Keratinocyte (primary cell): ENCODE data around the gene COPZ1. TPM values are rescaled to one million over a fixed set of nuclear protein-coding genes. Genes with fewer than 3 reads are reported as not detected.

Experiments
- DNase-seq: peaks from one replicate; pipeline ENCODE4 v3.0.0-alpha.2; 2011; ENCODE audit warnings: low read depth, missing footprints, low spot score
- FAIRE-seq: peaks from 2 replicates; lab custom pipeline; 2011; peaks lifted over from hg19 to GRCh38; lab: Jason Lieb, UNC
- H2AFZ ChIP-seq: 2 replicates; pipeline ENCODE4 v1.6.0; 2012; ENCODE audit warnings: low read length, control low read depth, inconsistent platforms; ENCODE audit not compliant: control insufficient read depth
- H3K27ac ChIP-seq: 2 replicates; pipeline ENCODE4 v1.5.1; 2011; ENCODE audit warnings: low read length; ENCODE audit not compliant: control insufficient read depth, insufficient read depth
- H3K27me3 ChIP-seq: 3 replicates; pipeline ENCODE4 v1.6.0; 2011; ENCODE audit warnings: low read length; ENCODE audit not compliant: control insufficient read depth, insufficient read depth; ENCODE audit errors: extremely low read depth
- H3K36me3 ChIP-seq, 2 experiments: 2 replicates in 1 of 2; 3 replicates in 1 of 2; pipeline ENCODE4 v1.5.1; 2011; ENCODE audit warnings: low read length in 2 of 2, mild to moderate bottlenecking in 1 of 2; ENCODE audit not compliant: control insufficient read depth in 2 of 2, insufficient read depth in 2 of 2; ENCODE audit errors: extremely low read depth in 1 of 2
- H3K4me1 ChIP-seq: 3 replicates; pipeline ENCODE4 v1.5.1; 2011; ENCODE audit warnings: low read length; ENCODE audit not compliant: control insufficient read depth, insufficient read depth; ENCODE audit errors: extremely low read depth
- H3K4me2 ChIP-seq: 3 replicates; pipeline ENCODE4 v1.6.0; 2011; ENCODE audit warnings: low read depth, low read length; ENCODE audit not compliant: control insufficient read depth, insufficient read depth; ENCODE audit errors: extremely low read depth
- H3K4me3 ChIP-seq, 3 experiments: fragments of 200-600 bp in 1 of 3; sonication (generic) in 1 of 3; 2 replicates in 2 of 3; 3 replicates in 1 of 3; pipeline ENCODE4 v1.5.1; 2011 to 2016; ENCODE audit warnings: low read length in 3 of 3, mild to moderate bottlenecking in 3 of 3, control low read depth in 2 of 3, inconsistent platforms in 1 of 3, low read depth in 1 of 3, mixed read lengths in 1 of 3, mixed run types in 1 of 3, moderate library complexity in 1 of 3; ENCODE audit not compliant: control insufficient read depth in 2 of 3, insufficient read depth in 2 of 3; ENCODE audit errors: extremely low read depth in 1 of 3
- H3K79me2 ChIP-seq: 2 replicates; pipeline ENCODE4 v1.6.0; 2012; ENCODE audit warnings: low read length; ENCODE audit not compliant: control insufficient read depth, insufficient read depth
- H3K9ac ChIP-seq: 3 replicates; pipeline ENCODE4 v1.6.0; 2011; ENCODE audit warnings: low read length; ENCODE audit not compliant: control insufficient read depth, insufficient read depth; ENCODE audit errors: extremely low read depth
- H3K9me1 ChIP-seq: 3 replicates; pipeline ENCODE4 v1.6.0; 2011; ENCODE audit warnings: low read length; ENCODE audit not compliant: control insufficient read depth, insufficient read depth; ENCODE audit errors: extremely low read depth
- H3K9me3 ChIP-seq: 2 replicates; pipeline ENCODE4 v1.5.1; 2012; ENCODE audit warnings: low read depth, low read length; ENCODE audit not compliant: control insufficient read depth
- H4K20me1 ChIP-seq: 3 replicates; pipeline ENCODE4 v1.6.0; 2011; ENCODE audit warnings: low read length; ENCODE audit not compliant: control insufficient read depth, insufficient read depth; ENCODE audit errors: extremely low read depth
- EZH2 ChIP-seq: IDR thresholded peaks from one replicate; pipeline ENCODE4 v1.6.1; 2012; ENCODE audit warnings: inconsistent platforms, mild to moderate bottlenecking, low read length, moderate library complexity
- dilution Hi-C: fragments of 300-500 bp; cut with MboI; formaldehyde crosslinking; loops from one replicate; pipeline ENCODE4 v1.7.0; 2020; ENCODE audit warnings: low sequenced_read_pairs; ENCODE audit not compliant: extremely low pct_ligation_motif_present
- polyA plus RNA-seq, 5 experiments: library from polyadenylated mRNA; depleted of rRNA in 3 of 5; stranded (reverse) in 3 of 5; stranded (forward) in 1 of 5; unstranded in 1 of 5; fragments of >200 nt; gene quantifications; 1 replicate in 1 of 5; 2 replicates in 3 of 5; 3 replicates in 1 of 5; pipeline versions ENCODE4 v1.2.1 to v1.2.3, GENCODE V29; 2011 to 2012; ENCODE audit warnings: missing spikeins in 2 of 5, low read depth in 1 of 5, low replicate concordance in 1 of 5
- TF ChIP-seq, protein P1 (sequence below), 3 experiments: IDR thresholded peaks in 1 of 3; conservative IDR thresholded peaks in 1 of 3; optimal IDR thresholded peaks in 1 of 3; 2 replicates in 2 of 3; 3 replicates in 1 of 3; pipeline versions ENCODE3 to v1.5.1; 2011; ENCODE audit warnings: low read length in 3 of 3, mild to moderate bottlenecking in 3 of 3, moderate library complexity in 2 of 3, control low read depth in 1 of 3, inconsistent platforms in 1 of 3; ENCODE audit not compliant: insufficient read depth in 2 of 3; ENCODE audit errors: extremely low read depth in 1 of 3

COPZ1 gene
- polyA plus RNA-seq, 1 donor (not counting 4 experiments of a cell fraction or from before 2014, with no cell fraction given), result 280 TPM

DNA sequence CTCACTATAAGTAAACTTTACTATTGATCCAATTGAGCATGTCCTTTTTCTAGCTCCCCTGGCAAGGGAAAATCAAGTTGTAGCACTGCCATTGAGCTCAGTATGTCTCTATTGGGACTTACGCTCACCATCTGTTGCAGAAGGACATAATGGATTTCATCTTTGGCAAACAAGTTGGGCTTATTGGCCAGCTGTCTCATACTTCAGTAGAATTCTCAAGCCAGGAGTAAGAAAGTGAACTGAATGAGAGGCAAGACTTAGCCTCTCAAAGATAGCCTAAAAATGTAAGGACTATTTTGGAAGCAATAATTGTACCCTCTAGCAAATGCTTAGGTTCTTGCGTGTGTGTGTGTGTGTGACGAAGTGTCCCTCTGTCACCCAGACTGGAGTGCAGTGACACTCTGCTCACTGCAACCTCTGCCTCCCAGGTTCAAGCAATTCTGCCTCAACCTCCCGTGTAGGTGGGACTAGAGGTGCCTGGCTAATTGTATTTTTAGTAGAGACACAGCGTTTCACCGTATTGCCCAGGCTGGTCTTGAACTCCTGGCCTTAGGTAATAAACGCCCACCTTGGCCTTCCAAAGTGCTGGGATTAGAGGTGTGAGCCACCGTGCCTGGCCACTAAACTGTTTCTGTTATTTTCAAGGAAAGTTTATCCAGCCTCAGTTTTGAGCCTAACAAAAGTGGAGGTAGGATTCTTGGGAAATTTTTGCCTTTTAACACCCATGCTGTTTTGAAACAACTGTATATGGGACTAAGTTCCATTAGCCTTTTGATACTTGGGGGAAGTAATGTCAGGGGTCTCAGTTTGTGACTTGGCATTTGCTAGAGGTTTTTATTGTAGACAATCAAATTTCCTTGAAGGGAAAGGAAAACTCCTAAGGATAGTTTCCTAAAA is 37.4 kb upstream of the COPZ1 start:
- H3K27ac ChIP-seq, result no peak overlapping the region
- H3K36me3 ChIP-seq, result peaks cover 17 to 41% of the 10 kb centered on the region in 2 experiments
- DNase-seq (no peak), FAIRE-seq (no peak)
- H3K9me1 ChIP-seq, result no peaks in the 10 kb centered on the region
- H3K4me3 ChIP-seq, result no peak overlapping the region
- no peak overlapping the region for H3K4me2 ChIP-seq
- no peak overlapping the region for H2AFZ ChIP-seq
- H3K9ac ChIP-seq, result no peak overlapping the region
- peaks cover 30% of the 10 kb centered on the region for H4K20me1 ChIP-seq
- peaks cover 20% of the 10 kb centered on the region for H3K79me2 ChIP-seq
- TF ChIP-seq EZH2, result no peak
- TF ChIP-seq, protein P1, sequence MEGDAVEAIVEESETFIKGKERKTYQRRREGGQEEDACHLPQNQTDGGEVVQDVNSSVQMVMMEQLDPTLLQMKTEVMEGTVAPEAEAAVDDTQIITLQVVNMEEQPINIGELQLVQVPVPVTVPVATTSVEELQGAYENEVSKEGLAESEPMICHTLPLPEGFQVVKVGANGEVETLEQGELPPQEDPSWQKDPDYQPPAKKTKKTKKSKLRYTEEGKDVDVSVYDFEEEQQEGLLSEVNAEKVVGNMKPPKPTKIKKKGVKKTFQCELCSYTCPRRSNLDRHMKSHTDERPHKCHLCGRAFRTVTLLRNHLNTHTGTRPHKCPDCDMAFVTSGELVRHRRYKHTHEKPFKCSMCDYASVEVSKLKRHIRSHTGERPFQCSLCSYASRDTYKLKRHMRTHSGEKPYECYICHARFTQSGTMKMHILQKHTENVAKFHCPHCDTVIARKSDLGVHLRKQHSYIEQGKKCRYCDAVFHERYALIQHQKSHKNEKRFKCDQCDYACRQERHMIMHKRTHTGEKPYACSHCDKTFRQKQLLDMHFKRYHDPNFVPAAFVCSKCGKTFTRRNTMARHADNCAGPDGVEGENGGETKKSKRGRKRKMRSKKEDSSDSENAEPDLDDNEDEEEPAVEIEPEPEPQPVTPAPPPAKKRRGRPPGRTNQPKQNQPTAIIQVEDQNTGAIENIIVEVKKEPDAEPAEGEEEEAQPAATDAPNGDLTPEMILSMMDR (optimal IDR thresholded peaks at IDR 0.05 in 1 of 3, IDR thresholded peaks at IDR 0.05 in 1 of 3, conservative IDR thresholded peaks at IDR 0.05 in 1 of 3; ENCODE audit: extremely low read depth in 1 of 3, insufficient read depth in 2 of 3, low read length in 3 of 3), result no peak
- H3K27me3 ChIP-seq, result no peaks in the 10 kb centered on the region
- peaks cover 27% of the 10 kb centered on the region for H3K4me1 ChIP-seq
- H3K9me3 ChIP-seq, result no peaks in the 10 kb centered on the region
- dilution Hi-C loops, result no loop called here

DNA sequence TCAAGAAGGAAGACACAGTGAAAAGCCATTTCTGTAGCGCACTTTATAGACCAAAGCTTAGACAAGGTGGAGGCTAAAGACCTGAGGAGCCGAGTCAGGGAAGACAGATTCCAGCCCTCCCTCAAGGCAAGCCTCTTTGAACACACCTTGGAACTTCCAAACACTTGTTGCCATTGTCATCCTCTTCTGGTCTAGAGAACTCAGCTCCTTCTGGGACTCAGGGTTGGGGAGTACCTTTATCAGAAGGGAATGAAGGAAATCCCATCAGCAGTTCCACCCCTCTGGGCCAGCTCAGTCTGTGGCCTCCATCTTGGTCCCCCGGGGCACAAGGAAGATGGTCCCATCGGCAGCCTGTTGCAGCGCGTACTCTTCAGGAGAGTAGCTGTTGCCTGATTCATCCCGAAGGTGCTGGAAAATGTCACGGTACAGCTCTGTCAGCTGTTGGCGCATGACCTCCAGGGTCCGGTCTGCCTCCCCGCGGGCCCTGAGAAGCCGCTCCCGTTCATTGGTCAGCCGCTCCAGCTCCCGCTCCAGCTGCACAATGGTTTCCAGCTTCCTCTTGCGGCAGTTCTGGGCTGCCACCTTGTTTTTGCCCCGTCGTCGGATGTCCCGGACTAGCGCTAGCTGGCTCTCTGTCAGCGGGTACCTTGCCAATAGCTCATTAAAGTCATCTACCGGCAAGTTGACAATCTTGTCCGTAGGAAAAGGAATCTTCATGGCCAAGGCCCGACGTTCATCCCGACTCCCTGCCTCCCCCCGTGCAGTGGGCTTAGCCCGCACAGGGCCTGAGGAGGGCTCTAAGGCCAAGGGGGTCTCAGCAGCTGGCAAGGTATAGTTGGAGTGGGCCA is 32.6 kb upstream of the COPZ1 start:
- dilution Hi-C loops, result no loop called here
- H2AFZ ChIP-seq, result no peak overlapping the region
- FAIRE-seq, result no peak
- H3K4me1 ChIP-seq, result no peaks in the 10 kb centered on the region
- H4K20me1 ChIP-seq, result peaks cover 3% of the 10 kb centered on the region
- no peak overlapping the region for H3K4me2 ChIP-seq
- no peaks in the 10 kb centered on the region for H3K9me3 ChIP-seq
- H3K36me3 ChIP-seq, result peaks cover 3 to 5% of the 10 kb centered on the region in 2 experiments
- no peak for TF ChIP-seq EZH2
- TF ChIP-seq, protein P1 (optimal IDR thresholded peaks at IDR 0.05 in 1 of 3, IDR thresholded peaks at IDR 0.05 in 1 of 3, conservative IDR thresholded peaks at IDR 0.05 in 1 of 3; ENCODE audit: extremely low read depth in 1 of 3, insufficient read depth in 2 of 3, low read length in 3 of 3), result no peak
- no peak overlapping the region for H3K9ac ChIP-seq
- DNase-seq, result no peak
- H3K79me2 ChIP-seq, result no peaks in the 10 kb centered on the region
- no peak overlapping the region for H3K27ac ChIP-seq
- no peaks in the 10 kb centered on the region for H3K9me1 ChIP-seq
- H3K4me3 ChIP-seq, result no peak overlapping the region
- no peaks in the 10 kb centered on the region for H3K27me3 ChIP-seq
